Raji (cell line): ENCODE data around the gene PEX10.

Experiments used
- POLR2A ChIP-seq: IDR thresholded peaks from 2 replicates; pipeline ENCODE4 v1.6.1; 2011; ENCODE audit warnings: low read depth, low read length, control low read depth; ENCODE audit not compliant: insufficient read depth

The PEX10 gene

DNA sequence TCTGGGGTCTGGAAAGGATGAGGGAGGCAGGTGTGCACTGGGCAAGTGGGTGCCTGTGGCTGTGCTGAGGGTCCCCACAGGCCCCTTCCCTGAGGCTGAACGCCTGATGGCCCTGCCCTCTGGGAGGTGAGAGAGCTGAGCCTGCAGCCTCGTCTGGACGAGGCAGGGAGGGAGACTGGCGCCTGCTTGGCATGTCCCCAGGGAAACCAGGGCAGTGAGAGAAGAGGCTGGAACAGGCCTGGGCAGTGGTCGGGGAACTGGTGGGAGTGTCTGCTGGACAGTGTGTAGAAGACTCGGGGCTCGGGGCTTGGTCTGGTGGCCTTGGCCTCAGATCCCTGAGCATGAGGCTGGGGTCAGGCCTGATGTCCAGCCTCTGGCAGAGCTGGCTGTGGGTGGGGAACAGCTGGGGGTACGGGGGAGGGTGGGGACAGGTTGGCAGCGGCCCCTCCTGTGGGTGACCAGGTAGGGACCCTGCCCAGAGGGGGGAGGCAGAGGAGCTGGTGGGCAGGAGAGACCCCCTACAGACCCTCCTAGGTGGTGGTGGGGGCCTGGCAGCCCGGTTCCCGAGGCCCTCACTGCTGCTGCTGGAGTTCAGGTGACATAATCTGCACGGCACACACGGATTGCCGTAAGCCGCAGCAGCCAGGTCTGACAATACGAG is 32.9 kb upstream of the PEX10 start:
- no peak for TF ChIP-seq POLR2A

DNA sequence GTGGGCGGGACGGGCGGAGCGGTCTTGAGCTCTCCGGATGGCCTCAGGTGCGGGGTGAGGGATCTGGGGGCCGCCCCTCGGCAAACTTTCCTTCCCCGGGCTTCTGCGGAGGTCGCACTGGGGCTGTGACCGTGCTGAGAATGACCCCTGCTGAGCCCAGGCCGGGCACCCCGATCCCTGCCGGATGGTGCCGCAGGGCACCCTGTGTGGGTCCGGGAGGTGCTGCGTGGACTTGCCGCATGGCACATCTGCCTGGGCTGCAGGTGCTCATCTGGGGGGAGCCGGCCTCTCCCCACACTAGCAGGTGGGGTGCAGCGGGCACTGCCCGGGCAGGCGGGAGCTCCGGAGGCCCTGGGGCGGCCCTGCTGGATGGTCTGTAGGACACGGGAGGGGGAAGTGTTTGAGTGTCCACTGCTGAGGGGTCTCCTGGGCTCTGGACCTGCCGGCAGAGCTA is 31.8 kb upstream of the PEX10 start:
- TF ChIP-seq POLR2A, result no peak

DNA sequence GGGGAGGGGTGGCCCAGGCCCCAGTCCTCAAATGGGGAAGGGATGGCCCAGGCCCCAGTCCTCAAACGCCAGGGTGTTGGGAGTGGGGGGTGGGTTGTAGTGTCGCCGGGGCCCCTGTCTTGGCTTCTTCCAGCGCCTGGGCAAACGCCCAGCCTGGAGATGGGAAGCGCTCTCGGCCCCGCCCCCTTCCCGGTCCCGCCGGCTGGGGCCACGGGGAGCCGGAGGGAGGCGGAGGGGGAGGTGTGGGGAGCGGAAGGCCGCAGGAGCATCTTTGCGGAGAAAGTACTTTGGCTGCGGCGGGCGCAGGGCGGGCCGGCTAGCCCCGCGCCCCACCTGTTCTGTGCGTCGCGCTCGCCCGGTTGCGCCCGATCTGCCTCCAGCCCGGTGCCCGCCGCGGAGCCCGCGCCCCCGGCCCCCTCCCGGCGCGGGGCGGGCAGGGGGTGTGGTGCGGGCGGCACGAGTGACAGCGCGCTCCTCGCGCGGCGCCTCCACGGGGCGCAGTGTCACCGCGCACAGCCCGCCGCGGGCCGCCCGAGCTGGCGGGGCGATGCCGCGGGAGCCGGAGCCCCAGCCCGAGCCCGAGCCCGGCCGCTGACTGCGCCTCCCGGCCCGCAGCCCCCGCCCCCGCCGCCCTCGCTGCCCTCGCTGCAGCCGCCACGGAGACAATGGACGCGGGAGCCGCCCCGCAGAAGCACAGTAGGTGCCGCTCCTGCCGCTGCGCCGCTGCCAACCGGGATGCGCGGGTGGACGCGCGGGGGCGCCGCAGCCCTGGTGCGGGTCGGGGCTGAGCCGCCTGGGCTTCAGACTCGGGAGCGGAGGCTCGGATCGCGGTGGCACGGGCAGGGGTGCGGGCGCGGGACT is 31.1 kb upstream of the PEX10 start:
- TF ChIP-seq POLR2A, result no peak

DNA sequence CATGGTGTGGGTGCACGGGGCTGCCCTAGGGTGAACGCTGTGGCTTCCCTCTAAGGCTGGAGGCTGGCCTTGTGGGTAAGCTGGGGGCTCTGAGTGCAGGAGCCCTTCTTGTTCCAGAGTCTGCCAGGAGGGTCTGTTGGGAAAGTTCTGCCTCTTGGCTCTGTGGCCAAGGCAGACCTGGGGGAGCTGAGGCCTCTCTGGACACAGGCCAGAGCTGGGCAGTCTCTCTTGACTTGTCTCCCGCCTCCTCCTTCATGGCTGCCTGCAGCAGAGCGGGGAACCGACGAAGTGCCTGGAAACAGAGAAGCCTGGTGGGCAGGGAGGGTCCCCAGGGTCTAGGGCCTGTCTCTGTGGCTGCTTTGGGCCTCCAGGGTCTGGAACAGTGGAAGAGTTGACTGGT is 30.3 kb upstream of the PEX10 start:
- no peak for TF ChIP-seq POLR2A

DNA sequence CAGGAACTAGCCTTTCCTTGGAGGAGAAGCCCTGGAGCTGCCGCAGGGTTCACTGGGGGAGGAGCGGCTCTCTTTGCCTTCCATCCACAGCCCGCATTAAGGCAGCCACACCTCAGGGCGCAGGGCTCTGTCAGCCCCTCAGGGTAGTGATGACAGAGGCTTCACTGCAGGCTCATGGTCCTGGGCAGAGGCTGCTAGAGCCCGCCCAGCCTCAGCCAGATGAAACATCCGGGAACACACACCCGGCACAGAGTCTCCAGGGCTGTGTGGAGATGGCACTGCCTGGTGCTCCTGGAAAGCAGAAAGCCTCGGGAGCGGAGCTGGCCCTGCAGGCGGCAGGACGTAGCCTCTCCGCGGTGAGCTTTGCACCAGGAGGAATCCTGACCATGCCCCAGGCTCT is 29.4 kb upstream of the PEX10 start:
- TF ChIP-seq POLR2A, result no peak

DNA sequence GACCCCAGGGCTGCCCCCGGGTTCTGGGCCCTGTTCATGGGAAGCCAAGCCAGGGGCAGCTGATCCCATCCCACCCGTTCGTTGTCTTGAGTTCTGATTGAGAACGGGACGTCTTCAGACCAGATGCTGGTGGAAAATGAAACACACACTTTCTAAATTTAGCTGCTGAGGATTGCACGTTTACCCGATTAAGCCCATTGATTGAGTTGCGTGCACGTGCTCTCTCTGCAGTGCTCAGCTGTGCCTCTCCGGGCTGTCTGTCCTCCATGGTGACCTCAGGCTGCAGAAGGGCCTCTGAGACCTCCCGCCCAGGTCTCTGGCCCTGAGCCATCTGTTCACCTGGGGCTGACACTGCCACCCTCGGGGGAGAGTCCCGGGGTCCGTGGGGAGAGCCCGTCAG is 27.0 kb upstream of the PEX10 start:
- no peak for TF ChIP-seq POLR2A

DNA sequence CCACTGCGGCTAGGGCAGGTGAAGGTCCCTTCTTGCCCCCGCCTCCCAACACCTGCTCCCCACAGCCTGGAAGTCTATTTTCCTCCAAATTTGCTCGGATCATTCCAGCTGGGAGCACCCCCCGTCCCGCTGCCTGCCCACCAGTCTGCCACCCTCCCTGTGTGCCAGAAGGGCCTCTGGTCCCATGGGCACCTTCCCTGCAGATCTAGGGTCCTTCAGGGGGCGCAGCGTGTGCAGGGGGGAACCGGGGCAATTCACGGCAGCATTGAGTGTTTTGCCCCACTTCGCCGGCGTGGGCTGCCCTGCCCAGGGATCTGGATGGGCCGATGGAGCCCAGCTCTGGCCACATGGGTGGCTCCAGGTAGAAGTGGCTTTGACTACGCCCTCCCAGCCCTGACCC is 26.3 kb upstream of the PEX10 start:
- TF ChIP-seq POLR2A, result no peak

DNA sequence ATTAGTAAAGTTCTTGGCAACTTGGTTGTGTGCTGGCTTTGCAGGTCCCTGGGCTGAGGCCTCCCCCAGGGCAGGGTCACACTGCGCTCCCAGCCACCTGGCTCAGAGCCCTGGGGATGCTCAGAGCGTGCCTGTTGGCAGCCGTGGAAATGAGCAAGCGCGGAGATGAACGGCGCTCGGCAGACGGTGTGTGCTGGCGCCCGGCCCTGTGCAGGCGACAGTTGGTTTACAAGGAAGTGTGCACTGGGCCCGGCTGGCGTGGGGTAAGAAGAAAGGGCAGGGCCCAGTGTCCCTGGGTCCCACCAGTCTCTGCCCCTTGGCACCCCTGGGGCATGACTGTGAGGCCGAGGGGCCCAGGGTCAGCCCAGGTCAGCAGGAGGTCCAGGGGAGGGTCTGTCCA is 25.7 kb upstream of the PEX10 start:
- TF ChIP-seq POLR2A, result no peak

DNA sequence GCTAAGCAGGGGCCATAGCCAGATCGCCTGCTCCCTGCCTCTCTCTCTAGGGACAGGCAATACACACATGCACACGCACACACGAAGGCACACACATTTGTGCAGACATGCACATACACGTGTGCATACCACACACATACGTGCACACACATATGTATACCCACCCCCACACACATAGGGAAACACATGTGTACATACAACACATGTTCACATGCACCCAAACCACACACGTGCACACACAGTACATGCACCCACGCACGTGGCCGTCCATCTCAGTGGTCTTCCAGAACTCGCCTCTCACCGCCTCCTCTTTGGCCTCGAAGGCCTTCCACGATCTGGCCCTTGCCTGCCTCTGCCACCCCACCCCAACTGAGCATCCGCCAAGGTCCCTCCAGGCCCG is 25.3 kb upstream of the PEX10 start:
- no peak for TF ChIP-seq POLR2A

DNA sequence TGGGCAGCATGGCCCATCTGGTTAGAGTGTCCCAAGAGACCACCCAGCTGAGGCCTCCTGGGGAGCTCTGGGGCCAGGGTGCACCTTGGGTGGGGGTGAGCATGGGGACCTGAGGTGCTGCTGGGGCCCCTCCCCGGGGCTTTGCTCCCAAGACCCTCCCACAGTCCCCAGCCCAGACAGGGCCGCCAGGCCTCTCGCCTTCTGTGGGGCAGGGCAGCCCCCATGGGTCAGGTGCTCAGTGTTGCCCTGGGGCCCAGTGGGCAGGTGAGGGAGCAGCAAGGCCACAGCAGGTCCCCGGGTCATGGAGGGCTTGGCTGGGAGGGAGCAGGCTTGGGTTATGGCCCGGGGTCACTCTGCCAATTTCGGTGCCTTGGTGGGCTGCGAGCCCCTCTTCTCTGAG is 24.5 kb upstream of the PEX10 start:
- no peak for TF ChIP-seq POLR2A

DNA sequence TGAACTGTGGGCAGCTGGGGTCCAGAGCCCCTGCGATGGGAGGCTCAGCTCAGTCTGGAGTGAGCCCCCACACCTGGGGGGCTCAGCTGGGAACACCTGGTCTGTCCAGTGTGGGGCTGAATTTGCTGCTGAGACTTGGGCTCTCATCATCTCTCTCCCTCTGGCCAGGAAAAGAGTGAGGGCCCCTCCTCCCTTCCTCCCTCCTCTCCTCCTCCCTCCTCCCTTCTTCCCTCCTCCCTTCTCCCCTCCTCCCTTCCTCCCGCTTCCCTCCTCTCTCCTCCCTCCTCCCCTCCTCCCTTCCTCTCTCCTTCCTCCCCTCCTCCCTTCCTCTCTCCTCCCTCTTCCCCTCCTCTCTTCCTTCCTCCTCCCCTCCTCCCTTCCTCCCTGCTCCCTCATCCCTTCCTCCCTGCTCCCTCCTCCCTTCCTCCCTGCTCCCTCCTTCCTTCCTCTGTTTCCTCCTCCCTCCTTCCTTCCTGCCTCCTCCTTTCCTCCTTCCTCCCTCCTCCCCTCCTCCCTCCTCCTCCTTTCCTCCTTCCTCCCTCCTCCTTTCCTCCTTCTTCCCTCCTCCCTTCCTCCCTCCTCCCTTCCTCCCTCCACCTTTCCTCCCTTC is 23.5 kb upstream of the PEX10 start:
- no peak for TF ChIP-seq POLR2A

DNA sequence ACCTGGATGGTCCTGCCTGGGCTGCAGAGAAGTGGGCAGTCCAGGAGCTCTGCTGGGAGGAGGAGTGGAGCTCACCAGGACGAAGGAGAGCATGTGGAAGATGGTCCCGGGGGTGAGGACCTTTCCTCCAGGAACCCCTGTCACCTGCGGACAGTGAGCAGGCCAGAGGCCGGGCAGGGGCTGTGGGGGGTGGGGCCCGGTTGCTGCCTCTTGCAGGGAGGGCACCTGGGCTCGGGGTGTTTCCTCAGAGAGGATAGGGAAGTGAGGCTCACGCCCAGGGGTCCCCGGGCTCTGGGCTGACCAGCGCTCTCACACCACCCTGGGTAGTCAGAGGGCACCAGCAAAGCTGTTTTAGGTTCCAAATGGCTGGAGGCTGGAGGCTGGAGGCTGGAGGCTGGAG is 22.7 kb upstream of the PEX10 start:
- TF ChIP-seq POLR2A, result no peak

DNA sequence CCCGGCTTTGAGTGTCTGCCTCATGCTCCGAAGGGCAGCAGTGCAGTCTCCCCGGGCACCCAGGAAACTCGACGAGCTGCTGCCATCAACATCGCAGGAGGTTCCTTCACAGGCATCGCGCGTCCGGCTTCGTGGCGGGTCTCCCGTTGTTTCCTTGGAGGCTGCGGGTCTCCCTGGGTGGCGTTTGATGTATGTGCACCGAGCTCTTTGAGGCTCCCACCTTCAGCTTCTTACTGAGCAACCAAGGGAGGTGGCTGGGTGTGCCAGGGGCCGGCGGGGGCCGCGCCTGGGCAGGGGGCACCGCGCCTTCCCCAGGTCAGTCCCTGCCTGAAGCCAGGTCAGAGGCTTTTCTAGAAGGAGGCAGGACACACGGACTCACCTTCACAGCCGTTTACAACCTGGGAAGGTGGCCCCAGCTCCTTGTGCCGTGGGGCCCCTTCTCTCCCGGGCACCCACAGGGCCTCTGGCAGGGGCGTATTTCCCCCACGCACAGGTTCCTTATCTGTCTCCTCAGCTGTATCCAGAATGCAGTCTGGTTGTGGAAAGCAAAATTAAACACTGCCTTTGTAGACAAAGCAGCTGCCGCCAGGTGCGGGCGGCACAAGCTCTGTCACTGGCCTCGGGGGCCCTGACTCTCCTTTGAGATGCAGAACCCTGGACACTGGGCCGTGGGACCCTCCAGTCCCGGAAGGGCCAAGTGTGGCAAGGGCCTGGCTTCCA is 21.7 kb upstream of the PEX10 start:
- TF ChIP-seq POLR2A, result no peak

DNA sequence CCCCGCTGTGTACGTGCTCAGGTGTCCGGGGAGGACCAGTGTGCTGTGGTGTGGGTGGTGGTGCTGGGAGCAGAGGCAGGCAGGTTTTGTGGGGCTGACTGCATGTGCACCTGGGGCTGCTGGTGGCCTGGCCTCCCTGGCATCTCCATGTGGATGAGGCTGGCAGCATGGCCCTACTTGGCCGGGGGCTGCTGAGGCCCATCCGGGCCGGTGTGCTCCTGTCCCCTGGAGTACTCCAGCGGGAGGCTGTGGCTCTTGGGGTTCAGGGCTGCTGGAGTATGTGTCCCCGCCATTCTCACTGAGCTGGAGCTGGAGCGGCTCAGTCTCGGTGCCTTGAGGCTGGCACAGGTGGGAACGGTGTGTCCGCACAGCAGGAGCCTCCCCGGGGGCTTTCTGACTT is 20.8 kb upstream of the PEX10 start:
- no peak for TF ChIP-seq POLR2A

DNA sequence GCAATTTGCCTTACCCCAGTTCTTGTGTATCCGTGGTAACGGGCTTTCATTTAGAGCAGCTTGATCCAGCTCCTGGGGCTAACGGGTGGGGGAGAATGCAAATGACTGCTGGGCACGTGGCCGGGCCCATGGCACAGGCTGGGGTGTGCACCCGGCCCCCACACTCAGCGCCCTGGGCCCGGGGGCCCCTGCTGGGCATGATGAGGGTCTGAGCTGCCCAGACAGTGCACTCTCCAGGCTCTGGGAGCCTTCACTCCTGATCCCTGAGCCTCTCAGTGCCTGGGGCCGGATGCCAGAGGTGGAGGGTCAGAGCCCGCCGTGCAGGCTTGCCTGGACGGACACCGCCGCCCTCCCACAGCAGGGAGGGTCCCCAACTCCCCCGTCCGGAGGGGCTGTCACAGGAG is 20.1 kb upstream of the PEX10 start:
- no peak for TF ChIP-seq POLR2A

DNA sequence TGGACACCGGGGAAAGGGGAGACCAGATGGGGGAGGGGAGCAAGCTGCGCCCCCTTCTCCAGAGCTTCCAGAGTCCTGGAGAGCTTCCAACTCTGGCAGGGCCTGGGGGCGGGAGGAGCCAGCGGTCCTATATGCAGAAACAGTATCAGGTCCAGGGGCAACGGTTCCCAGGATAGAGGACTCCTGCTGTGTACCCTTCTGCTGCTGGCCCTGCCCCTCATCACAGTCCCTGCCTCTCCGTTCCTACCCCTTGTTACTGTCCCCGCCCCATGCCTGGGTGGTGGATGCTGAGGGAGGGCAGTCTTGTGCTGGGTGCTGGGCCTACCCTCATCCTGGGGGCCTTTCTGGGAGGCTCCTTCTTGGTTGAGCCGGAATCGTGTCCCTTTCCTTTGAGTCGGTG is 19.2 kb upstream of the PEX10 start:
- TF ChIP-seq POLR2A, result no peak

DNA sequence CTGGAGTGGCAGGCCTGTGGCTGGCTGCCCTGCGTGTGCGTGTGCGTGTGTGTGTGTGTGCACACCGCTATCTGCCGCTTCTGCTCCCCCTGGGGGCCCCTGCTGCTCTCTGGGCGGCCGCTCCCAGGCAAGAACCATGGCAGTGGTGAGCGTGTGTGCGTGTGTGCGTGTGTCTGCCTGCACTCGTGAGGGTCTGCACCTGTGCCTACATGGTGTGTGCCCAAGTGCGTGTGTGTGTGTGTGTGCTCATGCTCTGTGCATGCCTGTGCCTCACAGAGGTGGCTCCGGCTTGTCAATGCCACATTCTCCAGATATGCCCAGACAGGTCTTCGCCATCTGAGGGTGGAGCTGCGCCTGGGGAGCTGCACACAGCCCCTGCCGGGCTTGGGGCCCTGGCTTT is 18.7 kb upstream of the PEX10 start:
- no peak for TF ChIP-seq POLR2A
